ENCODE data around the gene HELB. TPM values are rescaled to one million over a fixed set of nuclear protein-coding genes. Genes with fewer than 3 reads are reported as not detected.

The HELB gene
- total and polyA plus RNA-seq, 4 donors = 0.18 to 8.0 (median 2.9) TPM

GRCh38 chr12:66282244-66282643 is 20.0 kb upstream of the HELB start (continued):
- no peak for TF ChIP-seq CTCF (IDR thresholded peaks at IDR 0.05; ENCODE audit: low read depth, low read length, missing input control)

GRCh38 chr12:66287275-66287674 is 15.0 kb upstream of the HELB start:
- Histone ChIP-seq H3K27me3 (ENCODE audit: control insufficient read depth in 4 of 4, insufficient read depth in 4 of 4, low read length in 3 of 4) (no peaks in the 10 kb centered on the region), H3K4me1 (ENCODE audit: control insufficient read depth in 4 of 4, insufficient read depth in 4 of 4, low read length in 3 of 4) (no peaks in the 10 kb centered on the region), H3K36me3 (ENCODE audit: control insufficient read depth in 4 of 4, insufficient read depth in 3 of 4, low read depth in 1 of 4, low read length in 3 of 4) (no peaks in the 10 kb centered on the region), H3K9ac (ENCODE audit: low read depth in 1 of 2, low read length in 2 of 2) (no peak overlapping the region), H3K9me3 (ENCODE audit: control insufficient read depth in 4 of 4, low read length in 3 of 4) (no peaks in the 10 kb centered on the region), H3K27ac (ENCODE audit: low read depth in 1 of 2, low read length in 2 of 2) (no peak overlapping the region), H3K4me3 (ENCODE audit: low read depth in 1 of 3, low read length in 3 of 3) (no peak overlapping the region)
- DNase-seq (ENCODE audit: low spot score) = no peak
- WGBS = 96% methylated on average over 3 of the region's 3 CpGs
- TF ChIP-seq REST (IDR thresholded peaks at IDR 0.05) (no peak), GABPA (IDR thresholded peaks at IDR 0.05 in 1 of 2, conservative IDR thresholded peaks at IDR 0.05 in 1 of 2) (no peak), RAD21 (IDR thresholded peaks at IDR 0.05) (no peak), HNF4A (conservative IDR thresholded peaks at IDR 0.05) (no peak), HNF4G (IDR thresholded peaks at IDR 0.05) (no peak), FOXA1 (IDR thresholded peaks at IDR 0.05) (no peak), ATF3 (IDR thresholded peaks at IDR 0.05) (no peak), FOXA2 (IDR thresholded peaks at IDR 0.05) (no peak), CTCF (IDR thresholded peaks at IDR 0.05; ENCODE audit: low read depth, low read length, missing input control) (no peak), JUND (IDR thresholded peaks at IDR 0.05) (no peak), ZBTB33 (IDR thresholded peaks at IDR 0.05) (no peak)
